Measurements from ENCODE around the gene MCAT.
"Not testable (repeated sequence)": the region's sequence is repeated elsewhere in the genome, so short reads cannot be mapped to it uniquely, and the experiment has no call there.

The MCAT gene

DNA sequence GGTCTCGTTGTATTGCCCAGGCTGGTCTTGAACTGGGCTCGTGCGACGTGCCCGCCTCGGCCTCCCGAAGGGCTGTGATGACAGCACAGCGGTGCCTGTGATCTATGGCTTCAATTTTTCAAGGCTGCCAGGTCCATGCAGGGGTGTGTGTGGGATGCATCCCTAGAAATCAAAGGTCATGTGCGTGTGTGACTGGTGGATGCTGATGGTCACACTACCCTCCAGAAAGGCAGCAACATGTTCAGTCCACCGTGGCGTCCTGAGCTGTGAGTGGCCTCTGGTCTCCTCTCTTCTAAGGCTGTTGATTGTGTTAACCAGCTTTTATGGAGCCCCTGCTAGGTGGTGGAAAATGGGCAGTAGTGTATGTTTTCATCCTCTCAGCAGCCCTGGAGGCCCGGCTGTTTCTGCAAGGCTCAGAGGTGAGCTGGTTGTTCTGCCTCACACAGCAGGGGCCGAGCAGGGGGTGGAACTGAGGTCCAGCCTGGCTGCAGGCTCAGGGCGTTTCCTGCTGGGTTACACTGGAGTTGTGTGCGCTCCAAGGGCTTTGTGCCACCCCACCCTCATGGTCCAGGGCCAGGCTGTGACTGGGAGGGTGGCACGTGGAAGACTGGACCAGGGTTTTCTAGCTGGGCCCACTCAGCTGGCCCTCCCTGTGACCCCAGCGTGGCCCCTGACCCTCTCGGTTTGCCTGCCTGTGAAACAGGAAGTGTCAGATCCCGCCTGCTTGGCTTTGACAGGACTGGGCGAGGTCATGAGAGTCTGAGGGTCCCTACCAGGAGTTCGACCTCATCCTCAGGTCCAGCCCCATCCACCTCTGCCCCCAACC, 25.0 kb downstream of the MCAT start:
- no peak for DNase-seq

DNA sequence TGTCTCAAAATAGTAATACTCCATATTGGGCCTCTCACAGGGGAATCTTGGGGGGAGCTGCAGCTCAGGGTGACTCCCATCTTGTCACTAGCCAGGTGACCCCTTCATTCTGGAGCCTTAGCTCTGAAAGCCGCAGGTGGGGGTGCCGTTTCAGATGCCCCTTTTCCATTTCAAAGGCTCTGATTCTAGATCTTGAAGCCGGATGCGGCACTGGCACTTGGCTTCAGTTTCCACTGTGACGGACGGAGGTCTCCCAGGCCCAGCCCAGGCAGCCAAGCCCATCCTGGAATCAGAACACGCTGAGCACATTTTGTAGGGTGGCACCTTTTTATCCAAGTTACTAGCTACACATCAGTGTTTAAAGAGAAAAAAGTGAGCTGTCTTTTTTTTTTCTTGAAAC, 26.3 kb downstream of the MCAT start:
- no peak for DNase-seq

DNA sequence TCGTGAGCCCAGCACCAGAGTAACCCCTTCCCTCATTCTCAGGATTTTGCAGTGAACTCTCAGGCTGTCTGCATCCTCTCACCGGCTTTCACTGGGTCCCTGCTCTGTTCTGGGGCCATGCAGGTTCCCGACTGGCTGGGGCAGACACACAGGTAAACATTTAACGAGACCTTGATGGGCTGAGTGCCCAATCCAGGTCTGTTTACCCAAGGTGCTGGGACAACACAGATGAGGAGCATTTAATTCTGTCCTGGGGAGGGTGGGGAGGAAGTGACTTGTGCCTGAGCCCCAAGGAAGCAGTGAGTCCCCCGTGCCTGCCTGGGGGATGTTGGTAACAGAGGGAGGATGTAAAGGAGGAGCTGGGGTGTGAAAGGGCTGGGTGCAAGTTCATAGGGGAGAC, 28.2 kb downstream of the MCAT start:
- no peak for DNase-seq

DNA sequence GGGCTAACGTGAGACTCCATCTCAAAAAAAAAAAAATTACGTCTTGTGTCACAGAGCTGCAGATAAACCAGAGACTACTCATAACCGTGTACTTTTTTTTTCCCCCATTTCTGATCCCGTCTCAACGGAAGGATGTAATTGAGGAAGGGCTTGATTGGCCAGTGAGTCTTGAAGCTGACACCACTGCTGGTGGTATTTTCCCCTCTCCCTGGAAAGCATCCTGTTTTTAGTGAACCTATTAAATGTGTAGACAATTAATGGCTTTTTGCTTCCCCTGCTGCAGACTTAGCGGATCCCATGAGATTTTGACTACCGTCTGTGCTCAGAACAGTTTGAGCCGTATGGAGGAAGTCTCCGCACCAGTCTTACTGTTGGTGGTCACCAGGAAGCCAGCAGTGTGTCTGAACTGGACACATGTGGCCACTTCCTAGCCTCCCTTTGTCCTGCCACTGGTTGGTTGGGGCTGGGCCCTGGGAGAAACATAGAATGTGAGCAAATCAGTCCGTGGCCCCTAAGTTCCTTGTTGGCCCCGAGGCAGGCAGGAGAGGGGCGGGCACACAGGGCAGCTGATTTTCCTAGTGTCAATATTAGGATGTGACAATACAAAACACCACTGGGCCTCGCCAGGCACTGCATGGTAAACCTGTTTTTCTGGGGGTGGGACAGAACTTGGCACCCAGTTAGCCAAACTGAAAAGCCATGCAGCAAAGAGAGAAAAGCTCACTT, 29.5 kb downstream of the MCAT start:
- DNase-seq = no peak

DNA sequence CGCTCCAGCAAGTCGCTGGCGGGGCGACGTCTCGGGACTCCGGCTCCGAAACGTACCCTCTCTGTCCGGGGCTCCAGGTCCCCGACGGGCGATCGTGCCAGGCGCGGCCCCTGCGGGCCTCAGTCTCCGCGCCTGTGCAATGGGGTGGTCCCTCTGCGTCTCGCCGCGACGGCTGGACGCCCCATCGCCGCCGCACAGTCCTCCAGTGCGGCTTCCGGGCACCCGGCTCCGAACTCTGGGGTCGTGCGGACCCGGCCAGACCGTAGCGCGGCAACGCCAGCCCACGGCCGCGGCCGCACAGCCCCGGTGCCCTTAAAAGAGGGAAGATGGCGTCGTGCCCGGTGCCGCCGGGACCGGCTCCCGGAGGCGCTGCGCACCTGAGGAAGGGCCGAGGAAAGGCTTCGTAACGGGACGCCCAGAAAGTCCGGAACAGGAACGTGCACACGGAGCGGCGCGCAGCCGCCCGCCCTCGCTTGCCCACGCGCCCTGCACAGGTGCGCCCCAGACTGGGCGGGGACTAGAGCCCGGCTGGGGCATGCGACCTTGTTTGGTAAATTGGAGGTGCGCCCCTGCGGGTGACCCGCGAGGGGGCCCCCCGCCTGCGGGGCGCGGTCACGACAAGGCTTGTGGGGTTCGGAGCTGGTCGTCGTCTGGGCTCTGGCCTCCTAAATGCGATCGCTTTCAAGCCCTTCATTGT, 32.1 kb downstream of the MCAT start:
- no peak for DNase-seq

DNA sequence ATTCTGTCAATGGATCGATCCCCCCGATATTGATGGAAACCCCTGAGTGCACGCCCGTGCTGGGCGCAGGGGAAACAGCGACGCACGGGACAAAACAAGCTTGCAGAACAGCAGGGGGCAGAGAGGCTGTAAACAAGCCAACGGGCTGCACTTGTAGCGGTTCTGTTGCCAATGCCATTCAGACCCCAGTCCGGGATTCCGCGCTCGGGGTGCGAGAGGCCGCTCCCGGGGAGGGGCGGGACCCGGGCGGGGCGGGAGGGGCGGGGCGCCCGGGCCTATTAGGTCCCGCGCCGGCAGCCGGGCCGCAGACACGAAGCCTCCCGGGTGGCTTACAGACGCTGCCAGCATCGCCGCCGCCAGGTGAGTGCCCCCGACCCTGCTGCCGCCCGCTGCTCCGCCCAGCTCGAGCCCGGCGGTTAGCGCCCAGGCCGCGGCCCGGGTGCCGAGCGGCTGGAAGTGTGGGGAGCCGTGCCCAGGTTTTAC, 32.7 kb downstream of the MCAT start, which contains the start of gene BIK:
Gene BIK, plus strand, starts transcription at position 307 of the 483 bp plus-strand sequence. CDS start 13,273 bp downstream, outside the sequence.
- peak in 1 of 2 experiments; percentile 67 for DNase-seq

DNA sequence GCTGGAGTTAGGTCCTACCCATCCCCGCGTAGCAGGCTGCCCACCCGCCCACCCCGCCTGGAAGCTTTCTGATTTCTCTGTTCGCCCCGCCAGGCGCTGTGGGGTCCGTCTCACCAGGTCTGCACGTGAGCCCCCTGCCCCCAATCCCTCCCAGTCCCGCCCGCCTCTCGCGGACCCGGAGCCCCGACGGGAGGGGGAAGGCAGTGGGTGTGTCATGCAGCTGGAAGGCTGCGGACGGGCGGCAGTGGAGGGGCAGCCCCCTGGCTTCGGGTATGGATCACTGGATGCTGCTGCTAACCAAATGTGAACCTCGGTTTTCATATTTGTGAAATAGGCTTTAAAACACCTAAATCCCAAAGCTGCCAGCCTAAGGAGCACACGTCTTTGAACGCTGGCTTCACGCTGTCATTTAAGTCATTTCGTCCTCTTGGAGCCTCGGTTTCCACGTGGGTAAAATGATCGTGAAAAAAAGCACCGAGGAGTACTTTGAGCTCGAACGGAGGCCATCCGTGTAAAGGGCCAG, 33.2 kb downstream of the MCAT start:
- no peak for DNase-seq

DNA sequence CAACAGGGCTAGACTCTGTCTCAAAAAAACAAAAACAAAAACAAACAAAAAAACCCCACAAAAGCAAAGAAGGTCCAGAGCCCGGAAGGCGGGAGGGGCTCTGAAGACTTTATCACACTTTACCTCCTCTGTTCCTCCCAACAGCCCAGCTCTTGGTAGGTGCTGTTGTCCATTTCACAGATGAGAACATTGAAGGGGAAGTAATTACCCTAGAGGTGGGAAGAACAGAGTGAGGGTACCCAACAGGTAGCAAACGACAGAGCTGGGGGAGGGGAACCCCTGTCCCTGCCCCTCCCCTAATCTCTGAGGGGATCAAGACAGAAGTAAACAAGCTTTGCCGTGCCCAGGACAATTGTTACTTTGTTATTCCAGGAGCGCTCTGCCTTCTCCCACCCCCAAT, 33.7 kb downstream of the MCAT start:
- DNase-seq = no peak

DNA sequence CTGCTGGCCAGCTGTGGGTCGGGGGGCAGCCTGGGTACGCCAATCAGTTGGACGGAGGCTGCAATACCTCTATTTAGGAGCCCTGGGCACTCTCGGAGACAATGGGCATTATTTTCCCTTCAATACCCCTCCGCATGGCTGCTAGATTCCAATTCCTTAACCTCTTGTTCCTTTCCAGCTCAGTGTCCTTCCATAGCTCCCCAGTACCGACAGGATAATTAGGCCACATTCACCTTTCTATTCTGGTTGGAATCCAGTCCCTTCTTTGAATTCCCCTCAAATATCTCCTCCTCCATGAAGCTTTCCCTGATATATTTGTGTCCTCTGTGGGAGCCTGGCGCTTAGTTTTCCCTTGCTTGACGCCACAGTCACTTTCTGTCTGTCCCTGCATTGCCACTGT, 36.9 kb downstream of the MCAT start:
- no peak for DNase-seq

DNA sequence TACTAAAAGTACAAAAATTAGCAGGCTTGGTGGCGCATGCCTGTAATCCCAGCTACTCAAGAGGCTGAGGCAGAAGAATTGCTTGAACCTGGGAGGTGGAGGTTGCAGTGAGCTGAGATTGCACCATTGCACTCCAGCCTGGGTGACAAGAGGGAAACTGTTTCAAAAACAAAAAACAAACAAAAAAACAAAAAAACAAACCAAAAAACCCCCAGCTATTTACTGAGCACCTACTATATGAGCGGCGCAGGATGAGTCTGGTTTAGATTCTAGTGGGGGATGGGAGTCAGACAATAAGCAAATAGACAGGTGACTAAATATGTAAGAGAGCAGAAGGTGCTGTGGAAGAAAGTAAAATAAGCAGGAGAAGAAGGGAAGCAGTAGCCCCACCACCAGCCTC, 38.2 kb downstream of the MCAT start:
- not testable (repeated sequence) for DNase-seq

DNA sequence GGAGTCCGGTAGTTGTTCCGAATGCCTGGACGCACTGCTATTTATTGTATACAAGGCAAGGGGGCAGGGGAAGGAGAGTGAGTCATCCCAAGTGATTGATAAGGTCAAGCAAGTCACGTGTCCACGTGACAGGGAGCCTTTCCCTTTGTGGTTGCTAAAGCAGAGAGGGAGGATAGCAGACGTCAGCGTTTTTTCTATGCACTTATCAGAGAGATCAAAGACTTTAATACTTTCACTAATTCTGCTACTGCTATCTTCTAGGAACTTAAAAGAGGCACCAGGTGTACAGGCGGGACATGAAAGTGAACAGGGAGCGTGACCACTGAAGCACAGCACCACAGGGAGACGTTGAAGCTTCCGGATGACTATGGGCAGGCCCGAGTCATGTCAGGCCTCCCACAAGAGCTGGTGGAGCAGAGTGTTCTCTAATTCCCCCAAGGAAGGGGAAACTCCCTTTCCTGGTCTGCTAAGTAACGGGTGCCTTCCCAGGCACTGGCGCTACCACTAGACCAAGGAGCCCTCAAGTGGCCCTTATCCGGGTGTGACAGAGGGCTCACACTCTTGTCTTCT, 39.1 kb downstream of the MCAT start:
- peak in 1 of 2 experiments; percentile 23 for DNase-seq

DNA sequence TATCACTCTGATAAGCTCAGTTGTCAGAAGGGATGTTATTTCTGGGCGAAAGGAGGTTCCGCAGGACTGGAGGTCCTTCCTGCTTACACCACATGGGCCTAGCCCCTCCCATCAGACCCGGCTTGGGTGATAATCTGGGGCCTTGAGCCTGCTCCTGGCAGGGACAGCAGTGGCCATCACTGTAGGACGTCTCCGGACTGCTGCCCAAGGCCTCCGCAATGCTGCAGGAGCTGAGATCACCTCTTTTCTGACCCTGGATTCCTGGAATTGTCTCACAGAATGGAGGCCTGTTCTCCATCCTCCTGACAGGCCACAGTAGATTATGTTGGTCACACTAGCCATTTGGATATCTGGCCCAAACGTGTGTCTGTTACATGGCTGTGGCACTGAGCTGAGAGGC, 41.9 kb downstream of the MCAT start:
- DNase-seq = no peak

DNA sequence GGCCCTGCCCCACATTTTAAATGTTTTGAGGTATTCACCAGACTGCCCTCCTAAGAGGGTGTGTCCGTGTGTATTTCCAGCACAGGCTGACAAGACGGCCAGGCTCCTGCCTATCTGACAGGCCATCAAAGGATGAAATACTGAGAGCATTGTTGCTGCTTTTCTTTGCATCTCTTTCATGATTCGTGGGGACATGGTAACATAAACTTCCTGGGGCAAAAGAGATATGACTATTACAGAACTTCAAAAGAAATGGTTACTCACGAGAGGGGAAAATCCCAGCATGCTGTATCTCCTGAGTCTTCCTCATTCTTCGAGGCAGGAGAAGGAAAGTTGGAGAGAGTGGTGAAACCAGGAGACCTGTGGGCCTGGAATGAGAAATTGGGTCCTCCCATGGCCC, 43.0 kb downstream of the MCAT start:
- DNase-seq = no peak

DNA sequence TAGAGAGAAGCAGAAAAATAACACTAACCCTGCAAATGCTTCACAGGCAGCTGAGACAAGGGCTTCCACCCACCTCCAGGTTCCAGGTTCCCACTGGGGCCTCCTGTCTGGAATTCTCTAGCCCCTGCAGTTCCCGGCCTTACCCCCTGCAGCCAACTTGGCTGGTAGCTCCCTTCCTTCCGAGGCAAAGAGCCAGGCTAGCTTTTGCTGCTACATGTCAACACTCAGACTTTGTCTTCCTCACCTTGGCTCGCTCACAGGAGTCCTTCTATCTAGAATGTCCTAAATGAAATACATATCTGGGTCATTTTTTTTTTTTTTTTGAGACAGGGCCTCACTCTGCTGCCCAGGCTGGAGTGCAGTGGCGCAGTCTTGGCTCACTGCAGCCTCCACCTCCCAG, 44.1 kb downstream of the MCAT start:
- no peak for DNase-seq

DNA sequence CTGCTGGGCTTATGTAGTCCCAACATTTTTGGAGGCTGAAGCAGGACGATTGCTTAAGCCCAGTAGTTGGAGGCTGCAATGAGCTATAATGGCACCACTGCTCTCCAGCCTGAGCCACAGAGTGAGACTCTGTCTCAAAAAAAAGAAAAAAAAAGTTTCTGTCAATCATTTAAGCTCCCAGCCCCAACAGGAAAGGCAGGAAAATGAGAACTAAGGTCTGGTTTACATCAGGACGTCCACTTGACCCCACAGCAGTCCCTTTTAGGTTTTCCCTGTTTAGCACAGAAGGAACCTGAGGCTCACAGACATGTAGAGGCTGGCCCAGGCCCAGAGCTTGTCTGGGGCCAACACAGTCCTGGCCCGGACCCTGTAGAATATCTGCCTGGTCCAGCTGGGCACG, 44.8 kb downstream of the MCAT start:
- no peak for DNase-seq

DNA sequence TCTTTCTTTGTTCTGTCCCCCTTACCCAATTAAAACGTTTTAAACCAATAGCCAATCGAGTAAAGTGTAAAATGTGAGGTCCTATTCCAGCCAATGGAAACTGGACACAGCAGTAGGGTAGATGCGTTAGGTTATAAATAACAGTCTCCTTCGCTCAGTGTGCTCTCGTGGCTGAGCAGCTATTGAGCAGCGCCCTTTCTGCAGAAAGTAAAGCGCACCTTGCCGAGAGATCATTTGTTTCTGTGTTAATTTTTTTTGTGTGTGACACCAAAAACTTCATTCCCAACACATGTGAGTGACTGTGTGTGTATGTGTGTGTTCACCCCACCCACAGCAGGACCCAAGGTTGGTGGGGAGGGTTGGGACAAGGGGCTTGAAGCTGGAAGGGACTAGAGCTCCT, 46.8 kb downstream of the MCAT start:
- DNase-seq = no peak

DNA sequence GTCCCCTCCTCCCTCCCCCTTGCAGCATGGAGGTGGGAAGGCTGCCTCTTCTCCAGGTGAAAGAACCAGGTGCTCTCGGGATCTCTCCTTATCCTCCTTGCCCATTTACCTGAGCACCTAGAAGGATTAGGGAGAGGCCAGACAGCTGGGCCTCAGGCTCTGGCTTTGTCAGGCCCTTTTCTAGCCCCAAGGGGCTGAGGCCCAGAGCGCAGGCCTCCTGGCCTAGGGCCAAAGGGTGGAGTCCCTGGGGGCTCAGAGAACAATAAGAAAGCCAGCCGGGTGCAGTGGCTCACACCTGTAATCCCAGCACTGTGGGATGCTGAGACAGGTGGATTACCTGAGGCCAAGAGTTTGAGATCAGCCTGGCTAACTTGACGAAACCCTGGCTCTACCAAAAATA, 48.6 kb downstream of the MCAT start:
- no peak for DNase-seq

DNA sequence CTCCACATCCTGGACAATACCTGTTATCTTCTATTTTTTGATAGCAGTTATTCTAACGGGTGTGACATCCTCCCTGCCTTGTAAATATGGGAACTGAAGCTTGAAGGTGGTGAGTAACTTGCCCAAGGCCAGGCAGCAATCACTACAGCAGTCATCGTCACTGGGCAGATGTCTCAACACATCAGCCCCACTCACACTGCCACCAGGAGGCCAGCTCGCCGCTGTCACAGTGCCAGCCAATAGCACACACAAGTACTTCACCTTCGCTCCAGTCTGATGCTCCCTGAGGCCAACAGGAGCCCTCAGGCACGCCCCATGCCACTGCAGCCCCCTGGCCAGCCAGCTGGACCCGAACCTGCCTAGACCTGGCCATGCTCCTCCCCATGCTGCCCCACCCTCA, 49.1 kb downstream of the MCAT start:
- peak in 1 of 2 experiments; percentile 64 for DNase-seq

DNA sequence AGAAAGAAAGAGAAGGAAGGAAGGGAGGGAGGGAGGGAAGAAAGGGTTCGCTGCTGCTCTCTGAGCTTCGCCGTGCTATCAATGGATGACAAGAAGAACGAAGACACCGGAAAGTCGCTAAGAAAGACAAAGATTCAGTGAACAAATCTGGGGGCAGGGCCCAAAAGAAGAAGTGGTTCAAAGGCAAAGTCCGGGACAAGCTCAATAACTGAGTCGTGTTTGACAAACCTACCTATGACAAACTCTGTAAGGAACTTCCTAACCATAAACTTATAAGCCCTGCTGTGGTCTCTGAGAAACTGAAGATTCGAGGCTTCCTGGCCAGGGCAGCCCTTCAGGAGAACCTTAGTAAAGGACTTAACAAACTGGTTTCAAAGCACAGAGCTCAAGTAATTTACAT, 51.1 kb downstream of the MCAT start:
- DNase-seq = no peak

DNA sequence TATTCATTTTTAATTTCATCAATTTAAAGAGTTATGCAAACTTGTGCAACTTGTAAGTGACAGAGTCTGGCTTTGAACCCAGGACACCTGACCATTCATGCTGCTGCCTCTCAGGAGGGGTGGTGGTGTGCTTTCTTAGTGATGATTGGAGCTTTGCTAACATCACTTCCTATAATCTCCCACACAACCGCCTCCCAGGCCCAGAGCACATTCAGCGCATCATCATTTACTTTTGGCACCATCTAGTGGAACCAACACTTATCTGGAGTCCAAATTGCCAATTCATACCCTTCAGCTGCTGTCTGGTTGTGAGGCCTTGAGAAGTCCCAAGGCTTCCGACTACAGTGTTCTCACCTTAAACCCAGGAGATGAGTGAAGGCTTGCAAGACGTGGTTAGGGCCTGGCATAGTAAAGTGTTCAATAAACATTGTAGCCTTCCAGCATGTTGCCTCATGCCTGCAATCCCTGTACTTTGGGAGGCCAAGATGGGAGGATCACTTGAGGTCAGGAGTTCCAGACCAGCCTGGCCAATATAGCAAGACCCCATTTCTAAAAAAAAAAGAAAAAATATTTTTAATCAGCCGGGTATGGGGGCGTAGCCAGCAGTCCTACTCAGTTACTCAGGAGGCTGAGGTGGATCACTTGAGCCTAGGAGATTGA, 52.9 kb downstream of the MCAT start:
- DNase-seq = peak; percentile 79 to 92

DNA sequence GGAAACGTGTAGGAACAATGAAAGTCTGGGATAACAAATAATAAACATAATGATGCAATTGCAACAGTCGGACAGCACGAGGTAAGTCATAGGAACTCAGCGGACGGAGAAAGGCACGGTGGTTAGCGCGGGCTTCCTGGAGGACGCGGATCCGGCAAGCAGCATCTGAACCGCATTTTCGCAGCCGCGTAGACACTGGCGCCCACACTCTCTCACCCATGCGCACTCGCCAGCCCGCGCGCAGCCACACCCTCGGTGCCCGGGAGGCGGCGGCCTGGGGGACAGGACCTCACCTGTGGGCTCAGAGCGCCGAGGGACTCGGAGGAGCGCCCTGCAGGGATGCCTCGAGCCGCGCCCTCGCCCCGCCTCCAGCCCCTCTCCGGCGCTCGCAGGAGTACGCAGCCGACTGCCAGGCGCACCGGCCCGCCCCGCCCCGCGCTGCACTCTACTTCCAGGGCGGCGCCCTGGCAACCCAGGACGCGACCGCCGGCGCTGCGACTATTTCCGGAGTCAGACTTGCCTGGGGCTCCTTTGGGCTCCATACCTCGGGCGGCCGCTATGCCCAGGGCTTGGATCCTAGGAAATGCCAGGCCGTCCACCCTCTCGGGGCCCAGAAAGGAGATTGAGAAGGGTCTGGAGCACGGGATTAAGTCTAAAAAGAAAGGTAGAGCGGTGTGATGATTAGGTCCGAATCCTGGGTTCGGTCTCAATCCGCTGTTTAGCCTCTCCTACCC, 54.0 kb downstream of the MCAT start, which contains the start of gene TTLL1:
Gene TTLL1, minus strand, starts transcription at position 408 of the 734 bp plus-strand sequence. CDS start 13,805 bp downstream, outside the sequence.
- peak; percentile 82 to 90 for DNase-seq

DNA sequence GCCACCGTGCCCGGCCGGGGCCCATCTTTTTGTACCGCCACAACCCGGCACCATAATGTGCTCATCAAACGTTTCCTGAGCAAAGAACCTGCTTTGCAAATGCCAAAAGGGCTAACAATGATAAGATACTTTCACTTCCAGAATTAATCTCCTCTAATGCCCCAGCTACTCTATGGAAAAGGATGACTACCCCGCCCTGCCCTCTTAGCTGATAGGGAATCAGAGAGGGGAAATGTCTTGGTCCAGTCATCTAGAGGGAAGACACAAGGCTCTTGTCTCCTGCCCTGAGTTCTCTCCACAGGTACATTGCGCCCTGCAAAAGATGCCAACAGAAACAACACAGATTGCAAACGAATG, 54.6 kb downstream of the MCAT start:
- DNase-seq = peak in 1 of 2 experiments; percentile 33
